Inflammatory macrophage treated with lipopolysaccharide for 4 hours (primary cell): ENCODE data around the gene ABI1.
"Not testable (repeated sequence)": the region's sequence is repeated elsewhere in the genome, so short reads cannot be mapped to it uniquely, and the experiment has no call there.

Experiments
- DNase-seq: peaks from one replicate; pipeline ENCODE4 v3.0.0-alpha.2; 2020

Gene ABI1

GRCh38 chr10:26804418-26805393 lies 56.1 kb downstream of the ABI1 start:
- no peak for DNase-seq

GRCh38 chr10:26803849-26804248 lies 56.9 kb downstream of the ABI1 start:
- DNase-seq: no peak

- no peak for DNase-seq
Measured at GRCh38 chr10:26802527-26802926, 58.2 kb downstream of the ABI1 start.

- DNase-seq: no peak
Measured at GRCh38 chr10:26801831-26802230, 58.9 kb downstream of the ABI1 start.

GRCh38 chr10:26801274-26801673 lies 59.5 kb downstream of the ABI1 start:
- DNase-seq: no peak

- no peak for DNase-seq
Measured at GRCh38 chr10:26800468-26800867, 60.3 kb downstream of the ABI1 start.

- no peak for DNase-seq
Measured at GRCh38 chr10:26799342-26799741, 61.4 kb downstream of the ABI1 start.

- DNase-seq: no peak
Measured at GRCh38 chr10:26798298-26798697, 62.5 kb downstream of the ABI1 start.

- DNase-seq: no peak
Measured at GRCh38 chr10:26797340-26797739, 63.4 kb downstream of the ABI1 start.

GRCh38 chr10:26792758-26793495 lies 67.8 kb downstream of the ABI1 start:
- DNase-seq: no peak

GRCh38 chr10:26790221-26790995 lies 70.3 kb downstream of the ABI1 start:
- DNase-seq: no peak

GRCh38 chr10:26789779-26790178 lies 71.0 kb downstream of the ABI1 start:
- DNase-seq: not testable (repeated sequence)

- DNase-seq: no peak
Measured at GRCh38 chr10:26787362-26787761, 73.4 kb downstream of the ABI1 start.

- DNase-seq: peak; percentile 64
Measured at GRCh38 chr10:26781797-26782196, 79.0 kb downstream of the ABI1 start.

- peak; percentile 92 for DNase-seq
Measured at GRCh38 chr10:26780793-26781601, 79.8 kb downstream of the ABI1 start.

GRCh38 chr10:26780106-26780792 lies 80.5 kb downstream of the ABI1 start:
- peak; percentile 10 for DNase-seq

- DNase-seq: peak; percentile 63
Measured at GRCh38 chr10:26779176-26779860, 81.4 kb downstream of the ABI1 start.

GRCh38 chr10:26777686-26778085 lies 83.1 kb downstream of the ABI1 start:
- no peak for DNase-seq

GRCh38 chr10:26776258-26776657 lies 84.5 kb downstream of the ABI1 start:
- DNase-seq: no peak

- DNase-seq: no peak
Measured at GRCh38 chr10:26773633-26774032, 87.1 kb downstream of the ABI1 start.

GRCh38 chr10:26770069-26770468 lies 90.7 kb downstream of the ABI1 start:
- no peak for DNase-seq
